22Rv1 (cell line): ENCODE measurements around the gene ATL1.

ENCODE experiments used
- ZFX ChIP-seq: fragments of 450-650 bp; IDR thresholded peaks from 2 replicates; pipeline ENCODE4 v1.6.1; 2017; ENCODE audit warnings: antibody characterized with exemption, borderline replicate concordance
- TF ChIP-seq, protein P1 (sequence below): fragments of 450-650 bp; IDR thresholded peaks from 2 replicates; pipeline ENCODE4 v1.5.1; 2017; ENCODE audit warnings: mild to moderate bottlenecking

DNA sequence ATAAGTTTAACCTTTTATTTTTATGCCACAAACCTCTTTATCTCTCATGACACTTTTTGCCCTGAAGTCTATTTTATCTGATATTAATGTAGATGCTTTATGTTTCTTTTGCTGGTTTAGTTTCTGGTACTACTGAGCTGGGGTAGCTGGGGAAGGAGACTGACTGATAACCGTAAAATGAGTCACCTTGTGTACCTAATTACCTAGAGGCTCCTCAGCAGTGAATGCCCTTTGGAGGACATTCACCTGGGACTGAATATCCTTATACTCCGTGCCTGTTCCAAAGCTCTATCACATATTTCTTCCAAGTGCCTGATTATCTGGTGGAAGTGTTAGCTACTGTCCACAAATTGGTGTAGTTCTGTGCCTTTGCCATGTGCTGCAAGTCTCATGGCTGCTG, 13.9 kb downstream of the ATL1 start:
- TF ChIP-seq, protein P1, sequence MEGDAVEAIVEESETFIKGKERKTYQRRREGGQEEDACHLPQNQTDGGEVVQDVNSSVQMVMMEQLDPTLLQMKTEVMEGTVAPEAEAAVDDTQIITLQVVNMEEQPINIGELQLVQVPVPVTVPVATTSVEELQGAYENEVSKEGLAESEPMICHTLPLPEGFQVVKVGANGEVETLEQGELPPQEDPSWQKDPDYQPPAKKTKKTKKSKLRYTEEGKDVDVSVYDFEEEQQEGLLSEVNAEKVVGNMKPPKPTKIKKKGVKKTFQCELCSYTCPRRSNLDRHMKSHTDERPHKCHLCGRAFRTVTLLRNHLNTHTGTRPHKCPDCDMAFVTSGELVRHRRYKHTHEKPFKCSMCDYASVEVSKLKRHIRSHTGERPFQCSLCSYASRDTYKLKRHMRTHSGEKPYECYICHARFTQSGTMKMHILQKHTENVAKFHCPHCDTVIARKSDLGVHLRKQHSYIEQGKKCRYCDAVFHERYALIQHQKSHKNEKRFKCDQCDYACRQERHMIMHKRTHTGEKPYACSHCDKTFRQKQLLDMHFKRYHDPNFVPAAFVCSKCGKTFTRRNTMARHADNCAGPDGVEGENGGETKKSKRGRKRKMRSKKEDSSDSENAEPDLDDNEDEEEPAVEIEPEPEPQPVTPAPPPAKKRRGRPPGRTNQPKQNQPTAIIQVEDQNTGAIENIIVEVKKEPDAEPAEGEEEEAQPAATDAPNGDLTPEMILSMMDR = no peak
- TF ChIP-seq ZFX = no peak
